Left forelimb (tissue), 1 donor: ENCODE measurements around the gene NTM.

ENCODE experiments used
- DNase-seq: peaks from one replicate; pipeline ENCODE4 v3.0.0-alpha.2; 2018; ENCODE audit warnings: low spot score

NTM gene

DNA sequence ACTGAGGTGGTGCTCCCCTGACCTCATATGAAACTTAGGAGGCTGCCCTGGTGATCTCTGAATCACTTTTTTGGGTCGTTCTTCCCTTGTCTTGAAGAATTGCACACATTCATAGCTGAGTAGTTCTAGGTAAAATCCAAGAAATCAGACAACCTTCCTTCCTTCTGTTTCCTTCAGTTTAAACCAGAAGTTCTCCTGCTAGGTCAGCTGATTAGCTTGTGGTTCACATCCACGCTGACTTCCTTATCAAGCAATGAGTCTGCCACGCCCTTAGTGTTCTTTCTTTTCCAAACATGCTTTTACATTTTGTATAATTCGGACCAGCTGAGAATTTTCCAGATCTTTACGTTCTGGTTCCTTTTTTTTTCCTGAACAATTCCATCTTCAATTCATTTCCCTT is 892.8 kb downstream of the NTM start:
- no peak for DNase-seq

DNA sequence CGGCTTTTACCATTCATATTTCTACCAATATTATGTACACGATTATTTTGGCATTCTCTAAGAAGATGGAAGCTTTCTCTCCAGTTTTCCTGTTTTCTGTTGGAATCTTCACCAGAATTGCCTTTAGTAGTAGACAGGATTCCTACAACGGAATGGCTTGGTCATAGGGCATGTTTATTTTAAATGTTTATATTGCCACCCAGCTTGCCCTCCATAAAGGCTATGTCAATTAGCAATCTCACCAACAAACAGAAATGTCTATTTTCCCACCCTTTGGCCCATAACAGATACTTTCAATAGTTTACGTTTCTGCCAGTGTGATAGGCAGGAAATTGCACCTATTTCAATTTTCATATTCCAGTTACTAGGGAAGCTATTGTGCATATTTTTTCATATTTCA is 893.5 kb downstream of the NTM start:
- DNase-seq = no peak

DNA sequence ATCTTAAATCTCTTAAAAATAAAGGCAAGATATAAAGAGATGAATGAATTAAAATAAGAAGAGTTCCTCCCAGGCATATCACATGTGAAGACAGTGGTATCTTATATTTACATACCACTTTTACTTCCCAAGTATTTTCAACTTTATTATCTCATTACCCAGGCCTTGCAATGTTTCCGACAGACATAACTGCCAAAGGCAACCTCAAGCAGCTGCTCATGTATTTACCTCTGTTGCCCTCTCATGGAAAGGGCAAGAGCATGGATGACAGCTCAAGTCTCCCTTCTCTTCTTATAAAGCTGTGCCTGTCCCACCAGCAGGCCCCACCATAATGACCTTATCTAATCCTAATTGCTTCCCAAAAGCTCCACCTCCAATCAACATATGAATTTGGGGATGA is 894.2 kb downstream of the NTM start:
- no peak for DNase-seq

DNA sequence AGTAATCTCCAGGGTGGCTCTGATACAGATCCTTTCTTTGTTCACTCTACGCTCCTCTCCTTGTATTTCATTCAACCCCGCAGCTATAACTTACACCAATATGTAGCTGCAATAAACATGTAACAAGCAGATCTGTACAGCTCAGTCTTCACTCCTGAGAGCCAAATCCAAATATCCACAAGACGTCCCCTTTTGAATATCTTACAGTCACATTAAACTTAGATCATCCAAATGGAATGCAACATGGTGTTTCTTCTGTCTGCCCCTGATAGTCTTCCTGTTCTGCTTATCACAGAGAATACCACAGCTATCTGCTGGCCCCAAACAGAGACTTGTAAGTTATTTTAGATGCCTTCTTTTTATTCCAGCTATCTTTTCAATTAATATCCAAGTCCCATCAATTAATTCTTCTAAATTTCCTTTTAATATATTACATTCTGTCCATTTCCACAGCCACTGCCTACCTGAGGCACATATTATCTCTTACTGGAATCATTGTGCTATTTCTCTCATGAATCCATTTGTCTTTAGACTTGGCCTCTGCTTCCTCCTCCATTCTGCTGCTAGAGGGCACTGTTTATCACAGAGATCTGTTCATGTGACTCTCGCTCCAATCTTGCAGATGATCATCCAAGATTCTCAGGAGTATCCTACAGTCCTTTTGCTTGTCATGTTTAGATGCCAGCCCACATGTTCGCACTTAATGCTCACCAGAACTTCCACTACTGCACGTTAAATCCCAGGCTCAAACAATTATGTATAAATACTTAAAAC is 908.6 kb downstream of the NTM start:
- no peak for DNase-seq

DNA sequence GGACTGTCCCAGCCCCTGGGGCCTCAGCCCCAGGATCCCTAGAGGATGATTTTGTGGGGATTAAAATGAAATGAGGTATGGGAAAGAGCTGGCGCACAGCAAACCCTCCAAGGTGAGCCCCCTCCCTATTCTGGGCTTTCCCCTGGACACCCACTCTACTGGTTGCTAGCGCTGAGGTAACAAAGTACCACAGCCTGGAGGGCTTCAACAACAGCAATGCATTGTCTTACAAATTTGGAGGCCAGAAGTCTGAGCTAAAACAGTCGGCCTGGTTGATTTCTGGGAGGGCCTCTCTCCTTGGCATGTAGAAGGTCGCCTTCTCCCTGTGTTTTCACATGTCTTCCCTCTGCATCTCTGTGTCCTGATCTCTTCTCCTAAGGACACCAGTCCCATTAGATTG is 913.6 kb downstream of the NTM start:
- DNase-seq = no peak

DNA sequence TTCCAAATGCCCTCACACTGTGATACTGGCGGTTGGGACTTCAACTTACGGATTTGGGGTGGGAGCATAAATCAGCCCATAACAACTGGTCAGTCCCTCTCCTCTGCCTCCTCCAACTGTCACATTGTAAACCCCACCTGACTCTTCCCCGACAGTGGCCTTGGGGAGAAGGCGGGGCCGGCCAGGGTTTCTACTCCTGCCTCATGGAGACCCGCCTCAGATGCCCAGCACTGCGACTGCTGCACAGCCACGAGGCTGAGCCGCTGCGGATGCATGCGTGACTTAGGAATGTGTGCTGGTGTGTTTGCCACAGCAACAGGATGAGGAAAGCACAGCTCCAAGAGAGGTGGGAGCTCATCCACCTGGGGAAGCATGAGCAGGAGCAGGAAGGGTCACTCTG is 914.2 kb downstream of the NTM start:
- no peak for DNase-seq

DNA sequence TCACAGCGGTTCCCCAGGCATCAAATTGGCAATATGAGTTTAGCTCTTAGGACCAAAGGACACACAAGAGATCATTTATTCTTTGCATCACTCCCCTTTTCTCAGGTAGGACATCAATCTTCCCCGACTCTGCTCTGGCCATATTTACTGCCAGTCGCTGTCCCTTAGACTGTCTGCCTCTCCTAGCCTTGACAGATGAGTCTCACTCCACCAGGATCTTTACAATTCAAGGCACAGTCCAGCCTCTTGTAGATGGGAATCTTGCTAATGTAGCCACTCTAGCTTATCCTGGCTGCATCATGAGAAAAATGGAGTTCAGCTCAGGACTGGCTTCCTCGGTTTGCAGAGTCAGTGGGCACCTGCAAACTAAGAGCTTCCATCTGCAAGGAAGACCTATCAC is 915.2 kb downstream of the NTM start:
- DNase-seq = no peak

DNA sequence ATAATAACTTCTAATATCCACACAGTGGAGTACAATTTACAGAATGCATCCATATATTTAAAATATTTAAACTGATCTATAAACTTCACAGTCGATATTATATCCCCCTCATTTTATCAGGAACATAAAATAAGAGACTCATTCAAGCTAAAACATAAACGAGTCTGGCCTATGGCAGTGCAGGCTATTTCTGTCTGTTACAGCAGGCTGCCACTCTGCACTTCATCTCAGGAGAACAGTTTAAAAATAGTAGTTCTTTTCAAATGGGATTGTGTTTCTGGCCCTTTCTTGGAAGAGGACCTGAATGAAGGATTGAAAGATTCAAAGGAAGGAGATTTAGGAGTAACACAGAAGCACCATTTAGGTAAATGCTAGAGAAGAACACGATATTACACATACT is 915.7 kb downstream of the NTM start:
- DNase-seq = no peak

DNA sequence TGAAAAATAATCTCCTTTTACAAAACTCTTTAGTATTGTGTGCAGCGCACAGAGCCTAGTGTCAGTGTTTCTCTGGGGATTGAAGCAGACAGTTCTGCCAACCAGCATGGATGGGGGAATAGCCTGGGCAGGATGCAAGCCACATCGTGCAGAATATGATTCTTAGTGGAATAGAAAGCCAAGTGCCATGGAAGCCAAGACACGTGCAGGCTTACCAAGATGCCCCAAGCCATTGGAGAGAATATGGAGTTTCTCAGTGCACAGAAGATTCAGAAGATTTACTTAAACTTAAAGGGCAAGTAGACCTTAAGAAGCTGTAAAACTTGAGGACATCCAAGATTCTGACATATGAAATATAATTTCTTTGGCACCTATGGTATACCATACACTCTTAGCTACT is 917.6 kb downstream of the NTM start:
- DNase-seq = no peak

DNA sequence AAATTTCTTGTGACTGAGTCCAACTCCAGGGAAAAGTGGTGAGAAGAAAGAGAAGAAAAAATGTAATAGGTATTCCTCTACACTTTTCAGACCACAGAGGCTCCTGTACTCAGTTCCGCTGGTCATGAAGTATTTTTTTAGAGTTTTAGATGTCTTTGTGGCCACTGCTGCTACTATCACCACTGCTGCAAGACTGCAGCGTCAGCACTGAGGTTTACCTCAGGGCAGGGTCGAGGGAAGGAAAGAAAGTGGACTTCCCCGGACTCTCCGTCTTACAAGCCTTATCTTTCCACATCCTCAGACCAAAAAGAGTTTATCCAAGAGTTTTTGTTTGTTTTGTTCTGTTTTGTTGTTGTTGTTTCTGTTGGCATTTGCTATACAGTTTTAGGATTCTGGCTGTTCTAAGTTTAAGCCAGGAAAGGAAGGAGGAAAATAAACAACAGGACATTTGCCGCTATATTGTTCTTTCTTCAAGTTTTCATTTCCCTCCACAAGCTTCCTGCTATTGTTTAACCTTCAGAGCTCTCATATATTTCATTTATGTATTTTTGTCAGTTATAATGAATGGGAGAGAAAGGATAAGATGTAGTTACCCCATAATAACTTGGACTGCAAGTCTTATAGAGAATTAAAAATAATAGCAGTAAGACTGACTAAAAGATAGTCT is 919.3 kb downstream of the NTM start:
- no peak for DNase-seq

DNA sequence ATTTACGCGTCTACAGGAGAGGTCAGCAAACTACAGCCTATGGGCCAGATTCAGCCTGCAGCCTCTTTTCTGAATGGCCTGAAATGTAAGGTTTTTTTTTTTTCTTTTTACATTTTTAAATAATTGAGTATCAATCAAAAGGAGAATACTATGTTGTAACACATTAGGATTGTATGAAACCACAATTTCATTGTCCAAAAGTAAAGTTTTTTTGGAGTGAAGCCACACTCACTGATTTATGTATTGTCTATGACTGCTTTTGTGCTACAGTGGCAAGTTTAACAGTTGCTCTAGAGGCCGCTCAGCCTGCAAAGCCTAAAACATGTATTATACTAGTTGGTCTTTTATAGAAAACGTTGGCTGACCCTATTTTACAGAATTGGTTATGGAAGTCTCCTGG is 923.2 kb downstream of the NTM start:
- DNase-seq = no peak

DNA sequence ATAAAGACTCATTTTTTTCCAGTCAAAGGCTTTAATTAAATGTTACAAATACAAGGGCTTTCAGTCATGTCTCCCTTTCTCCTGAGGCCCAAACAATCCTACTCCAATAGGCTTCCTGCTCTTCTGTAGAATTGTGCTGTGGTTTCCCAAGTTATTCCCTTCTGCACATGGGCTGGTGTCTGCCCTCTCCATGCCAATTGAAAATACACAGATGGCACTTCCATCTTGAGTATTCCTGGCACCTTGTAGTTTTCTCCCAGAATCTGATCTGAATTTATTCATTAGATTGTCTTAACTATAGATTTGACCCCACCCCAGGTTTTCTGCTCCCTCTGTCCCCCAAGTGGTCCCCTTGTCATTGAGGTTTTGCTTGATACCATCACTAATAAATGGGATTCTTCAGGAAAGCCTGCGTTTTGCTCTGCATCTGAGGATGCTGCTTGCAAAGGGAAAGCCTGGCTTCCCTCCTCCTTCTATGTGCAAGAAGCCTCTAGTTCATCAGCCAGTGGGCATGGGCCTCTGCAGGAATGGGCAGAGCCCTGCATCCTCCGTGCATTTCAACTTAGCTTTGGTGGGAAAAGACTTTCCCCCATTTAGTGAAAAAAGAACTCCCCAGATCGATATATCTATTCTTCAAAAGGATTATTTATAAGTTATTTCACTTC is 926.7 kb downstream of the NTM start:
- no peak for DNase-seq

DNA sequence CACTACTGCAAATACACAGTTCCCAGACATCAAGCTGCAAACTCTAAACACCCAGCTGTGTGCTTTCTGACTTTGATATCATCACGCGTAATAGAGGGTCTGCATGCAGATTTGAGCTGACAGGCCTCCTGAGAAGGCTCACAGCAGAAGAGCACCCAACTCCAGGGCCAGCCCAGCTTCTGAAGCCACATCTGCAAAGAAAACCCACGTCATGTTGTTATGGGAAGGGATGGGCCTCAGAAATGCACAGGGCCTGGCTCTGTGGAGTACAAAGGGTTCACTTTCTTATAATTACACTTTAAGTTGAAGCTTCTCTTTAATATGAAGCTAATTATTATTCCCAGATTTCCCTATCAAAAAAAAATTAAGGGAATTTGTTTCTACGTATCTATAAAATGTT is 927.9 kb downstream of the NTM start:
- DNase-seq = no peak

DNA sequence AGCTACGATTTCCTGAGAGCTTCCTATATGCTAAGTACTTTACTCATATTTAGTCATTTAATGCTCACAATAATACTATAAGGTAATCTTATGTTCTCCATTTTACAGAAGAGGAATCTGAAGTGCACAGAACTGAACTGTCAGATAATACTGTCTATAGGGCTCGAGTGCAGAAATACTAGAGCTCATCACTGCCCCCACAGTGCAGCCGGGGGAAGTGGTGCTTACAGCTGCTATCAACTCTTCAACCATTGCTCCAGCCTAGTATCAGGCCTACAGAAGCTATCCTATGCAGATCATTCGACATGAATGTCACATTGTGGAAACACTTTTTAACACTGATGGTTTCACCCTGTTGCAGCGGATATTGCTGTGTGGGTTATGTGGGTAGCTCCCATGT is 929.9 kb downstream of the NTM start:
- no peak for DNase-seq

DNA sequence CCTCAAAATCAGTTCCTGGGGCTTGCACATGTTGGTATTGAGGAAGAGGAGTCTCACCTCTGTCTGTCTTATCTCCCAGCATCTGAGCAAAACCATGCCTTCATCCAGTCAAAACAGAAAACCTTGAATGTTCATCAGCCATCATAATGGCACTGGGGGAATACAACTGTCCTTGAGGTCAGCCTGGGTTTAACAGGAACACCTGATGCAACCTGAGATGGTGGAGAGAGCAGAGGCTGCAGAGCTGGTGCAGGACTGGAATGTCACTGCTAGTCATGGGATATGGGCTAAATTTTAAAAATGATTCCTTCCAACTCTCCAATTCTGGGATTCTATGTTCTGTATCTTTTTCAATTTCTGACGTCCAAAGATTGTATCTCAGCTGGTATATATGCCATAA is 931.0 kb downstream of the NTM start:
- no peak for DNase-seq

DNA sequence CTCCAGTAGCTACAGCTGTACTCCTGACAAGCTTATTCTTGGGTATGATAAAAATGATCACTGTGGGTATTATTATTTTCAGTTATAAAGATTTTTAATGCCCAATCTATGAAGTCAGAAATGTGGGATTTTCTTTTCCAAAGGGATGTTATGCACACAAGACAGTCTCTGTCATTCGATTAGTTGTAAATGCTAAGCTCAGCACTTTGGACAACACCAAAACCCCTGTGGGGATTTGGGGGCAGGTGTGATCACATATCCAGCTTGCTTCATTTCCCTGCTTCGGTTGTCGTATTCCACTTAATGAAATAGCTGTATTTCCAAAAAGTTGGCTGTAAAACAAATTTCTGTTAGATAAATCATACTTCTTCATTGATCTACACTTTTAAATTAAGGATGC is 931.5 kb downstream of the NTM start:
- DNase-seq = no peak

DNA sequence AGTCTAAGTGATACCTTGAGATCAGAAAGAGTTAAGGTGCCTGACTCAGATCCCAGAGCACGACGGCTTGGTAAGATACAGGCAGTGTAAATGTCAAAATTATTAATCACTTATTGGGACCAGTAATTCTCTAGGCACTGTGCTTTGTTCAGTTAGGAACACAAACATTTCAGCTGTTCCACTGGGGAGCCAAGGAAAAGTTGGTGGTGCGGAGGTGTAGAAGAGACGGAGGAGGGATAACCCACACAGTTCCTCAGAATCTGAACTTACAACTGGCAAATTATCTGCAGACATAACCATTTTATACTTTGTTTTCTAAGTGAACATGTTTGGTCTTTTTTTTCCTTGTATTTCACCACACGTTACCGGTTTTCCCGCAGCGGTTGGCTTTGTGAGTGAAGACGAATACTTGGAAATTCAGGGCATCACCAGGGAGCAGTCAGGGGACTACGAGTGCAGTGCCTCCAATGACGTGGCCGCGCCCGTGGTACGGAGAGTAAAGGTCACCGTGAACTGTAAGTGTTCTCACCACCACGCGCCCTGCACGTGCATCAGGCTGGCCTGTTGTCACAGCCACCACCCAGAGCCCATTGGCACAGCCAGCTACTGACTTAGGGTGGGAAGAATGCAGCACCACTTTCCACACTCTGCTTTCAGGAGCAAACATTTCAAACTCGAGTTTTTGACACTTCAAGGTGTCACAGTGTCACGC is 937.0 kb downstream of the NTM start:
- no peak for DNase-seq

DNA sequence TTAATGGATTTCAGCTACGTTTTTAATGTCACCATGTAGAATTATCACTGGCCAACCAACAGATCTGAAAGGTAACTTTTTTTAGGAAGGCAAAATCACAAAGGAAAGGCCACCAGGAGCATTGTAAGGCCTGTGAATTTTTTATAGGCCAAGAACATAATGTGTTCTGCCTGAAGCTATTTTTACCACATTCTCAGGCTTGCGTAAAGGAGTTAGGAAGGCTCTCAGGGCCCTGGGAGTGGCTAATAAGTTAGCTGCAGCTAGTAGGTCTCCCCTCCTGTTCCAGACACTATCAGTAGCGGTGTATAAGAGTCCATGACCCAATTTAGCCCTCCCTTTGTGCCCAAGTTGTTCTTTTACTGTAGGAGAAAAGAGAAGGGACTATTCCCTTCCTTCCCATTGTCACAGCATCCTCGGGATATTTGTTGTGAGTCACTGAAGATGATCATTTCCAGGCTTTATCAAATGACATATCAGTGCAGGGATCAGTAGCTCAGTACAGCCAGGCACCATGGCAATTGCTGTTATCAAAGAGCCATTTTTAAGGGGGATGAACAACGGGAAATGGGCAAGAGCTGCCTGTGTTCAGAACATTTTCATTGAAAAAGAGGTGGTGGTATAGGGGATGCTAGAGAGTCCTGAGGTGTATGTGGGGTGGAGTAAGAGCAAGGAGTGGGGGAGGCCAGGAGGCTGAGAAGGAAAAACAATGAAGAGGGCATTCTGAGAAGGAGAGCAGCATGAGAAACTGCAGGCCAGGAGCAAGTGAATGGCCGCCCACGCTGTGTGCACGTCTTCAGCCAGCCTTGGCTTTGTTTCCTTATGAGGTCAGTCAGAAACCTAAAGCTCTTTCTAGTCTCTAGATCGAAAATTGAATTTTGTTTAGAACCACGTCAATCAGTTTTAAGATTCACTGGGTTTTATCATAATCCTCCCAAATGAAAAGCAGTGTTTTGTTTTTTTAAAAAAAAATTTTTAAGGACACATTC is 940.3 kb downstream of the NTM start:
- no peak for DNase-seq

DNA sequence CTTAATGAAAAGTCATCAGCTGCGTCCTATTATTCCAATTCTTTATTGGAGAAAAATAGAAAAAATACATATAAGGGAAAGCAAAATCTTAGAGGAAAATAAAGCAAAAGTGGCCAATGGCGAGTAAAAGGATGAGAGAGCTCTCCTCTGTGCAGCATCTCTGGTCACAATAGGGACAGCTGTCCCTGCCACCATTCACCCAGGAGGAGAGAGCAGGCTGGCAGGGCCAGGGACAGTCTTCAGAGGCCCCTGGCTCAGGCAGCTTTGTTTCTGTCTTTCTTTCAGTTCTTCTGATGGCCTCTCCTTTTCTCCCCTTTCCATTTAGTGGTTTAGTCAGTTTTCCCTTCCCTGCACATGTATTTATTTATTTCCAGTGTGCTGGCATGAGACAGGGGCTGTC is 941.3 kb downstream of the NTM start:
- no peak for DNase-seq

DNA sequence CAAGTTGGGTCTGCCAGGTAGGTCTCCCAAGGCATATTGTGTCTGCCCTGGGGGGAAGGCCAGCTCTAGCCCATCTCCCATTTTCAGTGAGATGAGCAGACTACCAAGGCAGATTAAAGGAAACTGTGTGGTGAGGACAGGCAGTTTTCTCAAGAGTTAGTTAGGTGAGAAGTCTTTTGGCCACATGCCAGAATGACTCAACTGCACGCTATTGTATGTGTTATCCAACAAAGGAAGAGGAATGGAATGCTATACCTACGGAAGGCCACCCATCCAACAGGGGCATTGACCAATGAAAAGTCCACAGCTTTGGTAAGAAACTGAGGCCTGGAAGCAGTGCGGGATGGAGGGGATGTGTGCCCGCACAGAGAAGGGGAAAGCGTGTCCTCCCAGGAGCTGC is 941.7 kb downstream of the NTM start:
- DNase-seq = no peak

DNA sequence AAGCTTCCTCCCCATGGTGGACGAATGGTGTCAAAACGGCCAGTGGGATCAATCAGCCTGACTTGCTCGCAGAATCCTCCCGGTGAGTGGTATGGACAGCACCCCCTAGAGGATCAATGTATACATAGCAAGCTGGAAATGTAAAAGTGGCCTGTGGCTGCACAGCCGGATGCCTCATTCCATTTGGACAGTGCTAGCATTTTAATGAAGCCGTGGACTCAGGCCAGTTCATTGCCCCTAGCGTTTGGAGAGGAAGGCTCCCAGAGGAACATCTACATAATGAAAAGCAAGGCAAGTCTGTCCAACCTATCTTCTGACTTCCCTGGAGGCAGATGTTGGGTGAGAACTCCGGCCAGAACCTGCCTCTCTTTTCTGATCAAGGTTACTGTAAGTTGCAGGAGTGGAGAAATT is 942.3 kb downstream of the NTM start:
- no peak for DNase-seq
